Nephron (organoid): Measurements from ENCODE around the gene TYRP1.
A peak's percentile ranks its signal among the peaks of the same experiment; 100 is the strongest.

Experiments used
- H3K27ac Mint-ChIP-seq, 3 experiments: 2 replicates each; pipeline ENCODE4 v1.8.0; 2020; ENCODE audit warnings: mixed read lengths in 3 of 3, mild to moderate bottlenecking in 2 of 3, moderate library complexity in 1 of 3
- H3K27me3 Mint-ChIP-seq: 2 replicates; pipeline ENCODE4 v1.8.0; 2021; ENCODE audit warnings: low read depth, mild to moderate bottlenecking, moderate library complexity, mixed read lengths
- H3K36me3 Mint-ChIP-seq: 2 replicates; pipeline ENCODE4 v1.8.0; 2020; ENCODE audit warnings: low read depth, mixed read lengths
- H3K4me1 Mint-ChIP-seq: 2 replicates; pipeline ENCODE4 v1.8.0; 2020; ENCODE audit warnings: mixed read lengths
- H3K4me3 Mint-ChIP-seq, 3 experiments: 2 replicates each; pipeline ENCODE4 v1.8.0; 2020; ENCODE audit warnings: mild to moderate bottlenecking in 3 of 3, mixed read lengths in 3 of 3, moderate library complexity in 2 of 3
- H3K9me3 Mint-ChIP-seq: 2 replicates; pipeline ENCODE4 v1.8.0; 2020; ENCODE audit warnings: mixed read lengths
- TF ChIP-seq, protein P1 (sequence below), 3 experiments: fragments of 200-600 bp; sonication (generic); IDR thresholded peaks; one replicate each; pipeline ENCODE4 v1.5.0; 2021; ENCODE audit warnings: antibody characterized with exemption in 3 of 3; ENCODE audit not compliant: unreplicated experiment in 3 of 3

TYRP1 gene

DNA sequence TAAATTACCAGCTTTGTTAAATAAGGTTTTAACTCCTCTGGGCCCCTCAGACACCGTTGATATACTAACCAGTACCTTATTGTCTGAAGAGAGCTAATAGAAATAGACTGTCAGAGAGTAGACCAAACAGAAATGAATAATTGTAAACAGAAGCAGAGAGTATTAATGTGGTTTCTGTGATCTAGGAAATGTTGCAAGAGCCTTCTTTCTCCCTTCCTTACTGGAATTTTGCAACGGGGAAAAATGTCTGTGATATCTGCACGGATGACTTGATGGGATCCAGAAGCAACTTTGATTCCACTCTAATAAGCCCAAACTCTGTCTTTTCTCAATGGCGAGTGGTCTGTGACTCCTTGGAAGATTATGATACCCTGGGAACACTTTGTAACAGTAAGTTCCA is 5.1 kb downstream of the TYRP1 start:
- peaks cover 28% of the 10 kb centered on the region for H3K4me1 Mint-ChIP-seq
- H3K9me3 Mint-ChIP-seq: no peaks in the 10 kb centered on the region
- H3K27me3 Mint-ChIP-seq: peaks cover 5% of the 10 kb centered on the region
- TF ChIP-seq, protein P1, sequence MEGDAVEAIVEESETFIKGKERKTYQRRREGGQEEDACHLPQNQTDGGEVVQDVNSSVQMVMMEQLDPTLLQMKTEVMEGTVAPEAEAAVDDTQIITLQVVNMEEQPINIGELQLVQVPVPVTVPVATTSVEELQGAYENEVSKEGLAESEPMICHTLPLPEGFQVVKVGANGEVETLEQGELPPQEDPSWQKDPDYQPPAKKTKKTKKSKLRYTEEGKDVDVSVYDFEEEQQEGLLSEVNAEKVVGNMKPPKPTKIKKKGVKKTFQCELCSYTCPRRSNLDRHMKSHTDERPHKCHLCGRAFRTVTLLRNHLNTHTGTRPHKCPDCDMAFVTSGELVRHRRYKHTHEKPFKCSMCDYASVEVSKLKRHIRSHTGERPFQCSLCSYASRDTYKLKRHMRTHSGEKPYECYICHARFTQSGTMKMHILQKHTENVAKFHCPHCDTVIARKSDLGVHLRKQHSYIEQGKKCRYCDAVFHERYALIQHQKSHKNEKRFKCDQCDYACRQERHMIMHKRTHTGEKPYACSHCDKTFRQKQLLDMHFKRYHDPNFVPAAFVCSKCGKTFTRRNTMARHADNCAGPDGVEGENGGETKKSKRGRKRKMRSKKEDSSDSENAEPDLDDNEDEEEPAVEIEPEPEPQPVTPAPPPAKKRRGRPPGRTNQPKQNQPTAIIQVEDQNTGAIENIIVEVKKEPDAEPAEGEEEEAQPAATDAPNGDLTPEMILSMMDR (IDR thresholded peaks at IDR 0.05; ENCODE audit: unreplicated experiment in 3 of 3): no peak
- no peak overlapping the region for H3K4me3 Mint-ChIP-seq
- H3K36me3 Mint-ChIP-seq: no peaks in the 10 kb centered on the region
- H3K27ac Mint-ChIP-seq: no peak overlapping the region

DNA sequence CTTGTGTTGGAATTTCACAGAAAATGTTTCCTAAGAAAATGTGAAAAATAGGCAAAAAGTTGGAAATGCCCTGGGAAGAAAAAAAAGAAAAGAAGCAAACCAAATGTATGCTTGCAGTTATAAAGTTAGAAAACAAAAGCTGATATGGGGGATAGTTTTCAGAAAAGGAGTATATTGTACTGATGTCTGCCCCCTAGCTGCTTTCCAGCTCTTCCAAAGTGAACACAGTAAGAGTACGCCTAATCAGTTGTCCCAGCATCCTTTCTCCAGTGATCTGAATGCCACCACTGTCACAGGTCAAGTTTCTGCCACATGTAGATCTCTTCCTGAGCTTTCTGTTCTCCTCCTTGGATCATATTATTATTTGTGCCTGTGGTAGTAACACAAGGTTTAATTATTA is 5.8 kb downstream of the TYRP1 start:
- H3K27me3 Mint-ChIP-seq: peaks cover 2% of the 10 kb centered on the region
- H3K36me3 Mint-ChIP-seq: no peaks in the 10 kb centered on the region
- TF ChIP-seq, protein P1 (IDR thresholded peaks at IDR 0.05; ENCODE audit: unreplicated experiment in 3 of 3): no peak
- H3K4me3 Mint-ChIP-seq: no peak overlapping the region
- H3K9me3 Mint-ChIP-seq: no peaks in the 10 kb centered on the region
- H3K27ac Mint-ChIP-seq: no peak overlapping the region
- H3K4me1 Mint-ChIP-seq: peaks cover 28% of the 10 kb centered on the region

DNA sequence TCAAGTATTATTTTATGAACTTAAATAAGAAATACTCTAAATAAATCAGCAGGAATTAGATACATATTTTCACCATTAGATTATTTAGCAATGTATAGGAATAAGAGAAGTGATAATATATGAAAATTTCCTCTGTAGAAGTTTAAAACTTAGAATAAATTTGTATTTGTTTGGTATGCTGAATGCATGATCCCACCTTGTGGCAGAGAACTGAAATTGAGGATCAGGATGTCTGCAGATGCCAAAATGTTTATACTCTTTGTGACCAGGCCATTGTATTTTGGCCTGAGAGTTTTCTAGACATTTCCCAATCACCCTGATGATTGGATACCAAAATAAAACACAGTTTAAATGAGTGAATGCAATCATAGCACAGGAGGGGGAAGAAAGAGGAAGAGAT is 6.3 kb downstream of the TYRP1 start:
- Mint-ChIP-seq H3K27me3 (no peaks in the 10 kb centered on the region), H3K9me3 (no peaks in the 10 kb centered on the region), H3K4me3 (no peak overlapping the region), H3K4me1 (peaks cover 28% of the 10 kb centered on the region), H3K27ac (no peak overlapping the region), H3K36me3 (no peaks in the 10 kb centered on the region)
- TF ChIP-seq, protein P1 (IDR thresholded peaks at IDR 0.05; ENCODE audit: unreplicated experiment in 3 of 3): peak; percentile 24 to 49 (median 36)

DNA sequence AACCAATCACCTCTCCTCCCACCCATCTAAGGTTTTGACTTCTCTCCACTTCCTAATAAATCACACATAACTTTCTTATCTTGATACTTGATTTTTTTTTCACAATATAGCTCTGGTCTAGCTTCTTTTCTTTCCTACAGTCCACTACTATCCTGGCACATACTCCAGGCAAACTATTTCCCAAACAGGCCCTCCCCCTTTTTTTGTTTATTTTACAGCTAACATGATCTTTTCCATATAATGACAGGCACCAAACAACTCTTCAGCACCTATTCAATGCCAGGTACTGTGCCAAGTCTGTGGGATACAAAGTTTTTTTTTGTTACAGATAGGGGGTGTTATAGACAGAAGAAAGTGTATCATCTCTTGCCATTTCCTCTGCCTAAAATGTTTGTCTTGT is 7.9 kb downstream of the TYRP1 start:
- Mint-ChIP-seq H3K27me3 (no peaks in the 10 kb centered on the region), H3K27ac (no peak overlapping the region), H3K36me3 (no peaks in the 10 kb centered on the region), H3K9me3 (no peaks in the 10 kb centered on the region), H3K4me3 (no peak overlapping the region), H3K4me1 (peaks cover 19% of the 10 kb centered on the region)
- TF ChIP-seq, protein P1 (IDR thresholded peaks at IDR 0.05; ENCODE audit: unreplicated experiment in 3 of 3): no peak

DNA sequence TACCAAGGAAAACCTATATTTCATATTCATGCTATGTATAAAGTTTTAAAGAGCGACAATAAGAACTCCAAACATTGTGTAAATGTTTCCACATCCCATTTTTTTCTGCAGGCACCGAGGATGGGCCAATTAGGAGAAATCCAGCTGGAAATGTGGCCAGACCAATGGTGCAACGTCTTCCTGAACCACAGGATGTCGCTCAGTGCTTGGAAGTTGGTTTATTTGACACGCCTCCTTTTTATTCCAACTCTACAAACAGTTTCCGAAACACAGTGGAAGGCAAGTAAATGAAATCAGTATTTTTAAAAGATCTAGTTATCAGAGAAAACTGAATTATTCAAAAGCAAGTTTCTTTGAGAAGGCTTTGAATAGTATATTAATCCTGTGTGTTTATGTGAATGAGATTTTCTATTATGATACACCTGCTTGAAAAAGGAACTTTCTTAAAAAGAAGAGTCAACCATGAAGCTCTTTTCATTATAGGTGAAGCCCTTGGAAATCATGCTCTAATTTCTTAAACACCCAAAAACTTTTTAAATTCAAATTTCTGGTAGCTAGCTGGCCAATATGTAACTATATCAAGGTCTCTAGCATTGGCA is 9.1 kb downstream of the TYRP1 start:
- Mint-ChIP-seq H3K9me3 (no peaks in the 10 kb centered on the region), H3K27me3 (no peaks in the 10 kb centered on the region), H3K27ac (no peak overlapping the region), H3K4me3 (no peak overlapping the region), H3K36me3 (no peaks in the 10 kb centered on the region), H3K4me1 (peaks cover 11% of the 10 kb centered on the region)
- TF ChIP-seq, protein P1 (IDR thresholded peaks at IDR 0.05; ENCODE audit: unreplicated experiment in 3 of 3): peak; percentile 64 to 70 (median 67)

DNA sequence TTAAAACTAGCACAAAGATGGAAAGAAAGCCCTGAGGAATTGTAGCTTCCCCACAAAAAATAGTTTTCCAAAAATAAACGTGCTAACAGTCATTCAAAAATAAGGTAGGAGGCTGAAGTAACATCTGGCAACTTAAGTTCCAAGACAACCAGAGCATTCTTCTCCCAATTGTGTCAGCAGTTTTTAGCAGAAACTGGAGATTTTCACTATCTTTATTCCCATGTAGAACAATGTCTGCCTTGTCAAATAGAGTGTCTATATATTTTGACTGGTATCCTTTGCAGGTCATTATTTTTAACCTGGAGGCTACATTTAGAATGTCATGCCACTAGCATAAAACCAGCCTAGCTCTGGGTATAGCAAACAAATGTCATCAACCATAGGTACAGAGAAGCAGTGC is 10.8 kb downstream of the TYRP1 start:
- H3K27me3 Mint-ChIP-seq: no peaks in the 10 kb centered on the region
- H3K9me3 Mint-ChIP-seq: no peaks in the 10 kb centered on the region
- TF ChIP-seq, protein P1 (IDR thresholded peaks at IDR 0.05; ENCODE audit: unreplicated experiment in 3 of 3): no peak
- no peaks in the 10 kb centered on the region for H3K4me1 Mint-ChIP-seq
- no peak overlapping the region for H3K27ac Mint-ChIP-seq
- H3K4me3 Mint-ChIP-seq: no peak overlapping the region
- H3K36me3 Mint-ChIP-seq: no peaks in the 10 kb centered on the region
